Loucy (cell line): ENCODE results near the gene LMF2.

ENCODE experiments used
- H2AFZ ChIP-seq: fragments of 200-600 bp; sonication (generic); 2 replicates; pipeline ENCODE4 v1.6.0; 2016; ENCODE audit warnings: antibody characterized with exemption, mild to moderate bottlenecking, low read length, moderate library complexity
- H3F3A ChIP-seq: fragments of 200-600 bp; 2 replicates; pipeline ENCODE4 v1.6.0; 2016; ENCODE audit warnings: antibody characterized with exemption, low read depth, mild to moderate bottlenecking
- H3K27me3 ChIP-seq: fragments of 200-600 bp; sonication (generic); 2 replicates; pipeline ENCODE4 v1.6.1; 2014; ENCODE audit warnings: low read length, mild to moderate bottlenecking; ENCODE audit not compliant: insufficient read depth, poor library complexity, severe bottlenecking
- H3K36me3 ChIP-seq: fragments of 200-600 bp; sonication (generic); 2 replicates; pipeline ENCODE4 v1.6.1; 2016; ENCODE audit warnings: low read length; ENCODE audit not compliant: insufficient read depth
- H3K4me1 ChIP-seq: fragments of 200-600 bp; sonication (generic); 2 replicates; pipeline ENCODE4 v1.5.1; 2014; ENCODE audit warnings: low read length, mild to moderate bottlenecking; ENCODE audit not compliant: insufficient read depth, poor library complexity, severe bottlenecking
- H3K4me2 ChIP-seq: fragments of 200-600 bp; sonication (generic); 2 replicates; pipeline ENCODE4 v1.6.0; 2014; ENCODE audit warnings: antibody characterized with exemption, low read length, low read depth, mild to moderate bottlenecking; ENCODE audit not compliant: poor library complexity, severe bottlenecking
- H3K4me3 ChIP-seq: fragments of 200-600 bp; sonication (generic); 2 replicates; pipeline ENCODE4 v1.5.1; 2014; ENCODE audit warnings: low read length, mild to moderate bottlenecking, mixed read lengths; ENCODE audit not compliant: poor library complexity, severe bottlenecking
- H3K79me2 ChIP-seq: fragments of 200-600 bp; sonication (generic); 2 replicates; pipeline ENCODE4 v1.6.1; 2014; ENCODE audit warnings: low read length; ENCODE audit not compliant: insufficient read depth
- H3K9ac ChIP-seq: fragments of 200-600 bp; sonication (generic); 2 replicates; pipeline ENCODE4 v1.6.0; 2014; ENCODE audit warnings: mild to moderate bottlenecking, low read depth, low read length, moderate library complexity; ENCODE audit not compliant: poor library complexity, severe bottlenecking
- H3K9me2 ChIP-seq: fragments of 200-600 bp; sonication (generic); replicated peaks from 2 replicates; pipeline ENCODE4 v1.6.1; 2016; ENCODE audit warnings: low read depth, low read length, mixed read lengths
- H3K9me3 ChIP-seq: fragments of 200-600 bp; sonication (generic); 2 replicates; pipeline ENCODE4 v1.6.1; 2014; ENCODE audit warnings: mild to moderate bottlenecking, antibody characterized with exemption, low read length, low read depth; ENCODE audit not compliant: insufficient read depth
- H4K20me1 ChIP-seq: fragments of 200-600 bp; sonication (generic); 2 replicates; pipeline ENCODE4 v1.6.0; 2014; ENCODE audit warnings: antibody characterized with exemption, low read length, mild to moderate bottlenecking; ENCODE audit not compliant: insufficient read depth, poor library complexity, severe bottlenecking
- CTCF ChIP-seq: fragments of 200-600 bp; sonication (generic); conservative IDR thresholded peaks from 2 replicates; pipeline ENCODE4 v1.5.1; 2014; ENCODE audit warnings: mild to moderate bottlenecking, antibody characterized with exemption, low read length
- EZH2phosphoT487 ChIP-seq: fragments of 200-600 bp; IDR thresholded peaks from 2 replicates; pipeline ENCODE4 v1.6.1; 2018; ENCODE audit warnings: antibody characterized with exemption, mild to moderate bottlenecking, moderate library complexity, borderline replicate concordance

LMF2 gene

DNA sequence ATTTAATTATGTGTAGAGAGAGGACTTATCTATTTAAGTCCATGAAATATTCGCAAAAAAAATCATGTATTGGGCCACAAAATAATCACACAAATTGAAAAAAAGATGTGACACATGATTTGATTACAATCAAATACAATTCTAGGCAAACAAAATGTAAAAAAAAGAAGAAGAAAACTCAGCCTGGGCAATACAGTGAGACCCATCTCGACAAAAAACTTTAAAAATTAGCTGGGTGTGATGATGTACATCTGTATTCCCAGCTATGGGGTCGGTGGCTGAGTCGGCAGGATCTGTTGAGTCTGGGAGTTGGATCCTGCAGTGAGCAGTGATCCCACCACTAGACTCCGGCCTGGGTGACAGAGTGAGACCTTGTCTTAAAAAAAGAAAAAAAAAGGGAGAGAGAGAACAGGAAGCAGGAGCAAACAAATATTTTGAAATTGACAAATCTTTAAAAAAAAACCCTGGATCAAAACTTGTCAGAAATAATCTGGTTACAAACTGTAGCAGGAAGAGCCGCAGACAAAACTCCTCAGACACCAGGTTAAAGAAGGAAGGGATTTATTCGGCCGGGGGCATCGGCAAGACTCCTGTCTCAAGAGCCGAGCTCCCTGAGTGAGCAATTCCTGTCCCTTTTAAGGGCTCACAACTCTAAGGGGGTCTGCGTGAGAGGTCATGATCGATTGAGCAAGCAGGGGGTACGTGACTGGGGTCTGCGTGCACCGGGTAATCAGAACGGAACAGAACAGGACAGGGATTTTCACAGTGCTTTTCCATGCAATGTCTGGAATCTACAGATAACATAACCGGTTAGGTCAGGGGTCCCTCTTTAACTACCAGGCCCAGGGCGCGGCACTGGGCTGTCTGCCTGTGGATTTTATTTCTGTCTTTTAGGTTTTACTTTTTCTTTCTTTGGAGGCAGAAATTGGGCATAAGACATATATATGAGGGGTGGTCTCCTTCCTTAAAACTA, 25.6 kb upstream of the LMF2 start:
- H3K9me3 ChIP-seq, result no peaks in the 10 kb centered on the region
- no peaks in the 10 kb centered on the region for H3K9me2 ChIP-seq
- H3K4me2 ChIP-seq, result no peak overlapping the region
- H3K9ac ChIP-seq, result no peak overlapping the region
- no peaks in the 10 kb centered on the region for H4K20me1 ChIP-seq
- TF ChIP-seq EZH2phosphoT487, result no peak
- no peak for TF ChIP-seq CTCF
- peaks cover 3% of the 10 kb centered on the region for H3K4me1 ChIP-seq
- H2AFZ ChIP-seq, result no peak overlapping the region
- no peak overlapping the region for H3K4me3 ChIP-seq
- H3F3A ChIP-seq, result no peaks in the 10 kb centered on the region
- H3K36me3 ChIP-seq, result no peaks in the 10 kb centered on the region
- no peaks in the 10 kb centered on the region for H3K79me2 ChIP-seq
- no peaks in the 10 kb centered on the region for H3K27me3 ChIP-seq

GRCh38 chr22:50531962-50532674, 24.6 kb upstream of the LMF2 start:
- Histone ChIP-seq H4K20me1 (peaks cover 5% of the 10 kb centered on the region), H3K9ac (no peak overlapping the region), H3K9me3 (no peaks in the 10 kb centered on the region), H3K9me2 (no peaks in the 10 kb centered on the region), H3K4me2 (no peak overlapping the region), H3F3A (no peaks in the 10 kb centered on the region), H3K4me1 (peaks cover 8% of the 10 kb centered on the region), H2AFZ (no peak overlapping the region), H3K4me3 (no peak overlapping the region), H3K36me3 (no peaks in the 10 kb centered on the region), H3K27me3 (no peaks in the 10 kb centered on the region), H3K79me2 (no peaks in the 10 kb centered on the region)
- TF ChIP-seq CTCF, result no peak

GRCh38 chr22:50531546-50531961, 24.1 kb upstream of the LMF2 start:
- no peaks in the 10 kb centered on the region for H3F3A ChIP-seq
- H3K9me3 ChIP-seq, result no peaks in the 10 kb centered on the region
- no peak overlapping the region for H3K4me2 ChIP-seq
- TF ChIP-seq EZH2phosphoT487, result no peak
- no peak for TF ChIP-seq CTCF
- no peaks in the 10 kb centered on the region for H3K9me2 ChIP-seq
- H3K9ac ChIP-seq, result no peak overlapping the region
- H3K36me3 ChIP-seq, result no peaks in the 10 kb centered on the region
- H3K4me3 ChIP-seq, result no peak overlapping the region
- H3K4me1 ChIP-seq, result peaks cover 13% of the 10 kb centered on the region
- no peaks in the 10 kb centered on the region for H3K27me3 ChIP-seq
- H4K20me1 ChIP-seq, result peaks cover 6% of the 10 kb centered on the region
- H2AFZ ChIP-seq, result no peak overlapping the region
- no peaks in the 10 kb centered on the region for H3K79me2 ChIP-seq
